ENCODE measurements around the gene BEND5.

GRCh38 chr1:48684381-48684780, 92.3 kb downstream of the BEND5 start:
- TF ChIP-seq GATA2 (IDR thresholded peaks at IDR 0.05; ENCODE audit: low read depth, low read length) (no peak), GATA3 (IDR thresholded peaks at IDR 0.05; ENCODE audit: low read depth, low read length) (no peak)
